ENCODE measurements around the gene RIMBP2.

GRCh38 chr12:130508318-130508717, 207.8 kb downstream of the RIMBP2 start:
- TF ChIP-seq CTCF (conservative IDR thresholded peaks at IDR 0.05 in 1 of 2, IDR thresholded peaks at IDR 0.05 in 1 of 2; ENCODE audit: extremely low read depth in 1 of 2, insufficient read depth in 1 of 2, low read depth in 1 of 2, low read length in 2 of 2) (no peak), EZH2 (IDR thresholded peaks at IDR 0.05; ENCODE audit: borderline replicate concordance, low read length) (no peak)
